WTC11 (cell line): Measurements from ENCODE around the gene PKHD1. TPM values are rescaled to one million over a fixed set of nuclear protein-coding genes. Genes with fewer than 3 reads are reported as not detected.
A peak's percentile ranks its signal among the peaks of the same experiment; 100 is the strongest.

Experiments
- ATAC-seq: fragments of 200-7000 bp; cut with Tn5 transposase; 2 replicates; pipeline ENCODE4 v1.10.0; 2021; ENCODE audit warnings: mild to moderate bottlenecking, moderate library complexity
- CTCF ChIA-PET: fragments of 300-600 bp; sonication (Branson Sonifier 250); formaldehyde crosslinking; loops from one replicate; lab custom pipeline; 2021; ENCODE audit warnings: antibody characterized with exemption; lab: Charles Lee
- POLR2A ChIA-PET: fragments of 350-600 bp; sonication (Branson Sonifier 250); formaldehyde crosslinking; loops from one replicate; lab custom pipeline; 2021; ENCODE audit warnings: antibody characterized with exemption; lab: Charles Lee
- DNase-seq: peaks from one replicate; pipeline ENCODE4 v3.0.0; 2021; ENCODE audit warnings: low spot score
- H3K27ac Mint-ChIP-seq: 2 replicates; pipeline ENCODE4 v1.8.0; 2021; ENCODE audit warnings: mixed read lengths
- H3K27me3 Mint-ChIP-seq: 2 replicates; pipeline ENCODE4 v1.8.0; 2021; ENCODE audit warnings: low read depth, mild to moderate bottlenecking, moderate library complexity, mixed read lengths
- H3K36me3 Mint-ChIP-seq: 2 replicates; pipeline ENCODE4 v1.8.0; 2021; ENCODE audit warnings: mixed read lengths
- H3K4me1 Mint-ChIP-seq: 2 replicates; pipeline ENCODE4 v1.8.0; 2022; ENCODE audit warnings: mixed read lengths
- H3K4me3 Mint-ChIP-seq: 2 replicates; pipeline ENCODE4 v1.8.0; 2021; ENCODE audit warnings: mild to moderate bottlenecking, moderate library complexity, mixed read lengths
- H3K9me3 Mint-ChIP-seq: 2 replicates; pipeline ENCODE4 v1.8.0; 2021; ENCODE audit warnings: mixed read lengths
- E2F1 ChIP-seq: sonication (generic); formaldehyde crosslinking; IDR thresholded peaks from 2 replicates; pipeline ENCODE4 v1.8.0; 2022; ENCODE audit warnings: mild to moderate bottlenecking, missing genetic modification reagents
- E2F5 ChIP-seq: sonication (generic); formaldehyde crosslinking; IDR thresholded peaks from 2 replicates; pipeline ENCODE4 v1.8.1; 2022; ENCODE audit warnings: mild to moderate bottlenecking, moderate library complexity, missing genetic modification reagents
- ETV6 ChIP-seq: sonication (generic); formaldehyde crosslinking; IDR thresholded peaks from 2 replicates; pipeline ENCODE4 v1.8.1; 2022; ENCODE audit warnings: mild to moderate bottlenecking, missing genetic modification reagents
- FOXK1 ChIP-seq: sonication (generic); formaldehyde crosslinking; IDR thresholded peaks from 2 replicates; pipeline ENCODE4 v1.8.0; 2022; ENCODE audit warnings: mild to moderate bottlenecking, moderate library complexity, missing genetic modification reagents
- FOXP1 ChIP-seq: sonication (generic); formaldehyde crosslinking; IDR thresholded peaks from 2 replicates; pipeline ENCODE4 v1.8.0; 2022; ENCODE audit warnings: missing genetic modification reagents, mild to moderate bottlenecking, moderate library complexity, borderline replicate concordance
- FOXP4 ChIP-seq: sonication (generic); formaldehyde crosslinking; IDR thresholded peaks from 2 replicates; pipeline ENCODE4 v1.8.0; 2022; ENCODE audit warnings: mild to moderate bottlenecking, missing genetic modification reagents
- GRHL2 ChIP-seq: fragments of 250-450 bp; sonication (Bioruptor Pico); IDR thresholded peaks from 2 replicates; pipeline ENCODE4 v1.8.0; 2022; ENCODE audit warnings: mild to moderate bottlenecking, moderate library complexity; ENCODE audit not compliant: insufficient replicate concordance, severe bottlenecking
- GTF2I ChIP-seq: fragments of 250-450 bp; sonication (Bioruptor Pico); conservative IDR thresholded peaks from 2 replicates; pipeline ENCODE4 v1.4.0; 2021; ENCODE audit warnings: mild to moderate bottlenecking
- IRF1 ChIP-seq: sonication (generic); formaldehyde crosslinking; IDR thresholded peaks from 2 replicates; pipeline ENCODE4 v1.8.0; 2023; ENCODE audit warnings: missing genetic modification reagents
- IRF2 ChIP-seq: sonication (generic); formaldehyde crosslinking; IDR thresholded peaks from 2 replicates; pipeline ENCODE4 v1.8.0; 2022; ENCODE audit warnings: low read depth, missing genetic modification reagents, borderline replicate concordance
- KAT7 ChIP-seq: sonication (generic); formaldehyde crosslinking; IDR thresholded peaks from 2 replicates; pipeline ENCODE4 v1.8.1; 2023; ENCODE audit warnings: missing genetic modification reagents, mild to moderate bottlenecking, borderline replicate concordance
- OVOL2 ChIP-seq: fragments of 250-450 bp; sonication (Bioruptor Pico); IDR thresholded peaks from 2 replicates; pipeline ENCODE4 v1.9.0; 2021; ENCODE audit warnings: mild to moderate bottlenecking, borderline replicate concordance
- RELA ChIP-seq: sonication (generic); formaldehyde crosslinking; IDR thresholded peaks from 2 replicates; pipeline ENCODE4 v1.8.1; 2022; ENCODE audit warnings: missing genetic modification reagents, mild to moderate bottlenecking, borderline replicate concordance
- RORB ChIP-seq: fragments of 250-450 bp; sonication (Bioruptor Pico); IDR thresholded peaks from 2 replicates; pipeline ENCODE4 v1.9.0; 2021; ENCODE audit warnings: mild to moderate bottlenecking
- SMAD3 ChIP-seq: sonication (generic); formaldehyde crosslinking; IDR thresholded peaks from 2 replicates; pipeline ENCODE4 v1.8.0; 2022; ENCODE audit warnings: missing genetic modification reagents, mild to moderate bottlenecking, borderline replicate concordance
- SMAD4 ChIP-seq: sonication (generic); formaldehyde crosslinking; IDR thresholded peaks from 2 replicates; pipeline ENCODE4 v1.8.0; 2022; ENCODE audit warnings: mild to moderate bottlenecking, missing genetic modification reagents
- STAT6 ChIP-seq: sonication (generic); formaldehyde crosslinking; conservative IDR thresholded peaks from 2 replicates; pipeline ENCODE4 v1.8.1; 2023; ENCODE audit warnings: mild to moderate bottlenecking, low read depth, missing genetic modification reagents, moderate library complexity
- TCF7 ChIP-seq: sonication (generic); formaldehyde crosslinking; IDR thresholded peaks from 2 replicates; pipeline ENCODE4 v1.8.0; 2022; ENCODE audit warnings: mild to moderate bottlenecking, low read depth, missing genetic modification reagents, moderate library complexity
- TEAD4 ChIP-seq: sonication (generic); formaldehyde crosslinking; IDR thresholded peaks from 2 replicates; pipeline ENCODE4 v1.8.0; 2022; ENCODE audit warnings: mild to moderate bottlenecking, missing genetic modification reagents
- USF1 ChIP-seq: sonication (generic); formaldehyde crosslinking; IDR thresholded peaks from 2 replicates; pipeline ENCODE4 v1.8.0; 2022; ENCODE audit warnings: mild to moderate bottlenecking, missing genetic modification reagents
- ZBTB43 ChIP-seq: sonication (generic); formaldehyde crosslinking; IDR thresholded peaks from 2 replicates; pipeline ENCODE4 v1.8.1; 2023; ENCODE audit warnings: mild to moderate bottlenecking, missing genetic modification reagents
- ZNF138 ChIP-seq: sonication (generic); formaldehyde crosslinking; conservative IDR thresholded peaks from 2 replicates; pipeline ENCODE4 v1.8.1; 2022; ENCODE audit warnings: mild to moderate bottlenecking, moderate library complexity, missing genetic modification reagents
- ZNF219 ChIP-seq: sonication (generic); formaldehyde crosslinking; IDR thresholded peaks from 2 replicates; pipeline ENCODE4 v1.8.0; 2023; ENCODE audit warnings: missing genetic modification reagents, mild to moderate bottlenecking, borderline replicate concordance
- ZNF317 ChIP-seq: sonication (generic); formaldehyde crosslinking; IDR thresholded peaks from 2 replicates; pipeline ENCODE4 v1.8.1; 2023; ENCODE audit warnings: low read depth, mild to moderate bottlenecking, moderate library complexity, missing genetic modification reagents, borderline replicate concordance
- ZSCAN18 ChIP-seq: fragments of 250-450 bp; sonication (Bioruptor Pico); IDR thresholded peaks from 2 replicates; pipeline ENCODE4 v2.1.2; 2022; ENCODE audit warnings: mild to moderate bottlenecking, moderate library complexity
- total RNA-seq: library from RNA; stranded (reverse); gene quantifications from 3 replicates; pipeline ENCODE4 v1.2.3, GENCODE V29; 2021

The PKHD1 gene
- total RNA-seq, 1 experiment from 2014 or later = 0.15 TPM

GRCh38 chr6:52077180-52077884 is 10.1 kb downstream of the PKHD1 start:
- ChIA-PET POLR2A (no interaction called here), CTCF (interaction anchor here (1.1 to 1.7 kb wide), 5 partner anchors 10 to 157 kb away, joined by 3 to 10 read pairs (median 6); partner anchors contain the start of gene PKHD1)
- H3K27me3 Mint-ChIP-seq = peaks cover 6% of the 10 kb centered on the region; the same call in 1 of the 2 replicates
- peaks cover 3% of the 10 kb centered on the region; the same call in 1 of the 2 replicates for H3K9me3 Mint-ChIP-seq
- H3K27ac Mint-ChIP-seq = peak overlapping the region; percentile 96
- H3K4me1 Mint-ChIP-seq = peaks cover 71% of the 10 kb centered on the region
- 0 out of 2 replicates have a peak, but pooled peaks cover 3% of the 10 kb centered on the region for H3K36me3 Mint-ChIP-seq
- DNase-seq (no peak), ATAC-seq (peak; percentile 90)
- H3K4me3 Mint-ChIP-seq = peak overlapping the region; percentile 45
- TF ChIP-seq STAT6 (CRISPR knock-in tag) (no peak), ZSCAN18 (CRISPR knock-in tag) (no peak), KAT7 (CRISPR knock-in tag) (no peak), GRHL2 (no peak), OVOL2 (CRISPR knock-in tag) (no peak), IRF1 (CRISPR knock-in tag) (no peak), SMAD3 (CRISPR knock-in tag) (0 out of 2 replicates have a peak, but pooled peaks have one; percentile 46), E2F1 (no peak), USF1 (no peak), TEAD4 (no peak), ZNF219 (CRISPR knock-in tag) (no peak), FOXK1 (CRISPR knock-in tag) (peak; percentile 58; the same call in 1 of the 2 replicates), ZNF317 (CRISPR knock-in tag) (peak; percentile 90), E2F5 (CRISPR knock-in tag) (no peak), FOXP4 (peak; percentile 64; the same call in 1 of the 2 replicates), SMAD4 (no peak), GTF2I (CRISPR knock-in tag) (no peak), ETV6 (CRISPR knock-in tag) (no peak), IRF2 (CRISPR knock-in tag) (no peak), ZBTB43 (CRISPR knock-in tag) (no peak), RORB (CRISPR knock-in tag) (no peak), FOXP1 (no peak), ZNF138 (CRISPR knock-in tag) (no peak), RELA (no peak), TCF7 (CRISPR knock-in tag) (no peak)
